GM12878 (cell line): ENCODE data around the gene MOGAT3. TPM values are rescaled to one million over a fixed set of nuclear protein-coding genes. Genes with fewer than 3 reads are reported as not detected.

Source experiments
- ATAC-seq: fragments of 200-7000 bp; cut with Tn5 transposase; 3 replicates; pipeline ENCODE4 v1.9.1; 2020; ENCODE audit warnings: mild to moderate bottlenecking, moderate library complexity
- BruUV-seq: library from RNA; stranded (reverse); fragments of 400-500 nt; replicated peaks from 2 replicates; lab custom pipeline; 2021; lab: Mats Ljungman, UMichigan
- CTCF ChIA-PET: fragments of 300-600 bp; sonication (Branson Sonifier 250); formaldehyde crosslinking; extraction: SDS; loops from one replicate; lab custom pipeline; 2021; ENCODE audit warnings: inconsistent platforms; lab: Yijun Ruan, JAX
- POLR2A ChIA-PET: fragments of 350-600 bp; formaldehyde crosslinking; extraction: SDS; loops from one replicate; lab custom pipeline; 2021; ENCODE audit warnings: inconsistent platforms; lab: Charles Lee
- RAD21 ChIA-PET: fragments of 300-600 bp; sonication (Branson Sonifier 250); formaldehyde crosslinking; loops from one replicate; lab custom pipeline; 2023; ENCODE audit warnings: antibody characterized with exemption; ENCODE audit not compliant: unreplicated experiment; lab: Charles Lee
- SMC1A ChIA-PET: fragments of 300-600 bp; sonication (Branson Sonifier 250); formaldehyde crosslinking; loops from one replicate; lab custom pipeline; 2023; ENCODE audit not compliant: unreplicated experiment, uncharacterized antibody; lab: Charles Lee
- DNase-seq: peaks from one replicate; pipeline ENCODE4 v3.0.0-alpha.2; 2011; ENCODE audit warnings: low read depth, low spot score
- FAIRE-seq: peaks from 3 replicates; lab custom pipeline; 2011; peaks lifted over from hg19 to GRCh38; lab: Jason Lieb, UNC
- H2AFZ ChIP-seq: 2 replicates; pipeline ENCODE4 v1.6.0; 2011; ENCODE audit warnings: low read depth, low read length, control low read depth; ENCODE audit not compliant: control insufficient read depth
- H3K27ac ChIP-seq: 2 replicates; pipeline ENCODE4 v1.5.1; 2011; ENCODE audit warnings: control low read depth; ENCODE audit not compliant: control insufficient read depth, insufficient read depth
- H3K27me3 ChIP-seq, 2 experiments: replicated peaks in 1 of 2; 2 replicates each; pipeline versions ENCODE4 v1.6.0 to v1.6.1; 2011; ENCODE audit warnings: low read length in 1 of 2; ENCODE audit not compliant: control insufficient read depth in 2 of 2, insufficient read depth in 2 of 2
- H3K36me3 ChIP-seq, 2 experiments: 2 replicates each; pipeline ENCODE4 v1.5.1; 2011; ENCODE audit warnings: low read length in 1 of 2; ENCODE audit not compliant: control insufficient read depth in 2 of 2, insufficient read depth in 2 of 2
- H3K4me1 ChIP-seq: 2 replicates; pipeline ENCODE4 v1.6.1; 2011; ENCODE audit warnings: mild to moderate bottlenecking, low read length, moderate library complexity, mixed read lengths; ENCODE audit not compliant: control insufficient read depth, insufficient read depth
- H3K4me2 ChIP-seq: 2 replicates; pipeline ENCODE4 v1.6.0; 2011; ENCODE audit warnings: control low read depth; ENCODE audit not compliant: control insufficient read depth, insufficient read depth
- H3K4me3 ChIP-seq: fragments of 200-600 bp; sonication (generic); 2 replicates; pipeline ENCODE4 v1.5.1; 2016
- H3K79me2 ChIP-seq: 2 replicates; pipeline ENCODE4 v1.6.0; 2011; ENCODE audit warnings: low read length; ENCODE audit not compliant: control insufficient read depth, insufficient read depth
- H3K9ac ChIP-seq: 2 replicates; pipeline ENCODE4 v1.8.0; 2011; ENCODE audit warnings: low read length, control low read depth, mixed read lengths; ENCODE audit not compliant: control insufficient read depth, insufficient read depth
- H3K9me3 ChIP-seq: replicated peaks from 3 replicates; pipeline ENCODE4 v1.5.1; 2011; ENCODE audit warnings: mild to moderate bottlenecking, low read length; ENCODE audit not compliant: control insufficient read depth, insufficient read depth
- H4K20me1 ChIP-seq: 2 replicates; pipeline ENCODE4 v1.6.0; 2011; ENCODE audit not compliant: control insufficient read depth, insufficient read depth
- EED ChIP-seq: sonication (generic); IDR thresholded peaks from 2 replicates; pipeline ENCODE4 v1.6.1; 2016; ENCODE audit warnings: antibody characterized with exemption, low read depth
- JUNB ChIP-seq: IDR thresholded peaks from 2 replicates; pipeline ENCODE4 v1.6.1; 2016; ENCODE audit warnings: antibody characterized with exemption, mild to moderate bottlenecking
- MXI1 ChIP-seq: fragments of 150-350 bp; IDR thresholded peaks from 2 replicates; pipeline ENCODE4 v1.6.1; 2011; ENCODE audit warnings: low read depth, mild to moderate bottlenecking, inconsistent platforms, low read length, improper control_type of control experiment
- MYB ChIP-seq: fragments of 150-350 bp; IDR thresholded peaks from 2 replicates; pipeline ENCODE4 v1.6.1; 2014; ENCODE audit warnings: mild to moderate bottlenecking, low read depth, low read length, borderline replicate concordance
- NR2F1 ChIP-seq: fragments of 450-650 bp; conservative IDR thresholded peaks from 2 replicates; pipeline ENCODE4 v1.6.1; 2017; ENCODE audit warnings: mild to moderate bottlenecking
- PAX5 ChIP-seq: IDR thresholded peaks from 2 replicates; pipeline ENCODE4 v1.6.1; 2011; ENCODE audit warnings: low read depth, low read length, borderline replicate concordance
- RAD51 ChIP-seq: fragments of 450-650 bp; IDR thresholded peaks from 2 replicates; pipeline ENCODE4 v1.6.1; 2016; ENCODE audit warnings: moderate library complexity, mild to moderate bottlenecking, inconsistent platforms
- RB1 ChIP-seq: fragments of 450-650 bp; formaldehyde crosslinking; IDR thresholded peaks from 2 replicates; pipeline ENCODE4 v1.6.1; 2017; ENCODE audit warnings: mild to moderate bottlenecking, borderline replicate concordance
- RELA ChIP-seq: fragments of 450-650 bp; IDR thresholded peaks from 2 replicates; pipeline ENCODE4 v1.8.0; 2014; ENCODE audit warnings: borderline replicate concordance; ENCODE audit not compliant: partially characterized antibody
- SIN3A ChIP-seq: IDR thresholded peaks from 2 replicates; pipeline ENCODE4 v1.6.1; 2012; ENCODE audit warnings: low read depth, low read length, improper control_type of control experiment
- SIX5 ChIP-seq: IDR thresholded peaks from 2 replicates; pipeline ENCODE4 v1.6.1; 2011; ENCODE audit warnings: mild to moderate bottlenecking, low read depth, low read length, moderate library complexity; ENCODE audit not compliant: severe bottlenecking
- SUZ12 ChIP-seq: fragments of 200-600 bp; sonication (generic); IDR thresholded peaks from one replicate; pipeline ENCODE4 v1.6.1; 2018; ENCODE audit warnings: antibody characterized with exemption, mild to moderate bottlenecking; ENCODE audit not compliant: unreplicated experiment
- TAF1 ChIP-seq: IDR thresholded peaks from 2 replicates; pipeline ENCODE4 v1.6.1; 2011; ENCODE audit warnings: mild to moderate bottlenecking, low read depth, low read length, borderline replicate concordance
- WGBS: methylation state at CpG from one replicate; pipeline ENCODE4 v1.1.6; 2016; ENCODE audit warnings: low lambda C conversion rate; ENCODE audit not compliant: insufficient replicate concordance, insufficient coverage; ENCODE audit errors: missing lambda C conversion rate; 5-methylcytosine and 5-hydroxymethylcytosine counted together
- in situ Hi-C: fragments of 300-500 bp; cut with MboI; formaldehyde crosslinking; loops from 9 replicates; pipeline ENCODE4 v1.14.3; 2018; ENCODE audit warnings: mixed read lengths
- intact Hi-C: fragments of 100-400 bp; cut with micrococcal nuclease; formaldehyde crosslinking; loops from one replicate; pipeline ENCODE4 v1.14.2; 2022; ENCODE audit not compliant: unreplicated experiment
- polyA plus RNA-seq, 11 experiments: library from polyadenylated mRNA; depleted of rRNA in 4 of 11; unstranded in 6 of 11; stranded (reverse) in 5 of 11; fragments of >200 nt; fragmentation: Nextera tagmentation in 4 of 11; fragmentation: Illumina TruSeq in 1 of 11; extraction: Ambion mirVana in 4 of 11; extraction: Trizol in 1 of 11; gene quantifications; 1 replicate in 1 of 11; 2 replicates in 10 of 11; pipeline versions ENCODE4 v1.2.1 to v1.2.3, GENCODE V29; 2011 to 2016; ENCODE audit warnings: inconsistent platforms in 2 of 11, missing spikeins in 2 of 11, low read depth in 1 of 11
- total RNA-seq, 4 experiments: library from RNA; depleted of rRNA in 3 of 4; stranded (reverse); fragments of >200 nt in 3 of 4; fragmentation: Illumina TruSeq in 1 of 4; extraction: Trizol in 1 of 4; gene quantifications; 2 replicates each; pipeline versions ENCODE4 v1.2.1 to v1.2.3, GENCODE V29; 2013 to 2021
- TF ChIP-seq, protein P1 (sequence below): fragments of 450-650 bp; IDR thresholded peaks from 2 replicates; pipeline ENCODE4 v1.6.1; 2017; ENCODE audit warnings: mild to moderate bottlenecking, moderate library complexity
- TF ChIP-seq, protein P2 (sequence below): fragments of 450-650 bp; conservative IDR thresholded peaks from 2 replicates; pipeline ENCODE4 v1.6.1; 2017; ENCODE audit warnings: mild to moderate bottlenecking, moderate library complexity
- TF ChIP-seq, protein P3 (sequence below): fragments of 450-650 bp; IDR thresholded peaks from 2 replicates; pipeline ENCODE4 v1.6.1; 2016; ENCODE audit warnings: mild to moderate bottlenecking

MOGAT3 gene
- total and polyA plus RNA-seq, 10 of the 15 experiments (the other 5 are each of a cell fraction or from before 2014, with no cell fraction given), result 0.11 TPM; not detected in 9

DNA sequence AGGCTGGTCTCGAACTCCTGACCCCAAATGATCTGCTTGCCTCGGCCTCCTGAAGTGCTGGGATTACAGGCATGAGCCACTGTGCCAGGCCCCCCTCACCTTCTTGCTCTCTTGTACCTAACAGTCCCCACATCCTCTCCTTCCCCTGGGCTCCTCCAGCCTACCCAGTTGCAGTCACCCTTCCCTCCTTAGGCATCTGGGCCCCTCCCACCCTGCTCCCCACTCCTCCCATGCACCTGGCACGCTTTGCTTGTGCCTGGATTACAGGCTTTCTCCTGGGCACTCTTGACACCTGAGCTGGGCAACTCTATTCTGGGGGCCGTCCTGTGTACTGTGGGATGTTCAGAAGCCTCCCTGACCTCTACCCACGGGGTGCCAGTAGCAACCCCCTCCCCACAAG is 33.8 kb upstream of the MOGAT3 start:
- no peak overlapping the region for H3K4me3 ChIP-seq
- H2AFZ ChIP-seq, result no peak overlapping the region
- in situ Hi-C loops, result no loop called here
- no peaks in the 10 kb centered on the region for H3K9me3 ChIP-seq
- no peak overlapping the region for H3K27ac ChIP-seq
- FAIRE-seq (no peak), ATAC-seq (no peak), DNase-seq (no peak)
- ChIA-PET SMC1A (interaction anchor here (1.6 kb wide), 1 partner anchor 48 kb away, joined by 3 read pairs; no protein-coding TSS in a partner anchor), RAD21 (no interaction called here), POLR2A (interaction anchor here (0.9 kb wide), 1 partner anchor 16 kb away, joined by 4 read pairs; the partner anchor contains the start of gene ZNHIT1), CTCF (interaction anchor here (0.9 to 2.5 kb wide), 5 partner anchors 9 to 50 kb away, joined by 3 to 16 read pairs (median 5); partner anchors contain the start of gene FIS1)
- no peaks in the 10 kb centered on the region for H4K20me1 ChIP-seq
- 79% methylated on average over 4 of the region's 5 CpGs for WGBS
- no peaks in the 10 kb centered on the region for H3K4me1 ChIP-seq
- no peak overlapping the region for H3K4me2 ChIP-seq
- intact Hi-C loops, result no loop called here
- no peaks in the 10 kb centered on the region for H3K27me3 ChIP-seq
- H3K79me2 ChIP-seq, result no peaks in the 10 kb centered on the region
- no peak overlapping the region for H3K9ac ChIP-seq
- H3K36me3 ChIP-seq, result peaks cover 0 to 9% of the 10 kb centered on the region in 2 experiments; a peak in 3 of 4 replicates
- no TSS peak for BruUV-seq
- TF ChIP-seq SIN3A (no peak), MXI1 (no peak), SIX5 (no peak), JUNB (no peak), RAD51 (no peak), TAF1 (no peak), EED (no peak), RB1 (no peak), PAX5 (no peak), MYB (no peak), SUZ12 (no peak), RELA (no peak), NR2F1 (no peak)
- TF ChIP-seq, protein P1, sequence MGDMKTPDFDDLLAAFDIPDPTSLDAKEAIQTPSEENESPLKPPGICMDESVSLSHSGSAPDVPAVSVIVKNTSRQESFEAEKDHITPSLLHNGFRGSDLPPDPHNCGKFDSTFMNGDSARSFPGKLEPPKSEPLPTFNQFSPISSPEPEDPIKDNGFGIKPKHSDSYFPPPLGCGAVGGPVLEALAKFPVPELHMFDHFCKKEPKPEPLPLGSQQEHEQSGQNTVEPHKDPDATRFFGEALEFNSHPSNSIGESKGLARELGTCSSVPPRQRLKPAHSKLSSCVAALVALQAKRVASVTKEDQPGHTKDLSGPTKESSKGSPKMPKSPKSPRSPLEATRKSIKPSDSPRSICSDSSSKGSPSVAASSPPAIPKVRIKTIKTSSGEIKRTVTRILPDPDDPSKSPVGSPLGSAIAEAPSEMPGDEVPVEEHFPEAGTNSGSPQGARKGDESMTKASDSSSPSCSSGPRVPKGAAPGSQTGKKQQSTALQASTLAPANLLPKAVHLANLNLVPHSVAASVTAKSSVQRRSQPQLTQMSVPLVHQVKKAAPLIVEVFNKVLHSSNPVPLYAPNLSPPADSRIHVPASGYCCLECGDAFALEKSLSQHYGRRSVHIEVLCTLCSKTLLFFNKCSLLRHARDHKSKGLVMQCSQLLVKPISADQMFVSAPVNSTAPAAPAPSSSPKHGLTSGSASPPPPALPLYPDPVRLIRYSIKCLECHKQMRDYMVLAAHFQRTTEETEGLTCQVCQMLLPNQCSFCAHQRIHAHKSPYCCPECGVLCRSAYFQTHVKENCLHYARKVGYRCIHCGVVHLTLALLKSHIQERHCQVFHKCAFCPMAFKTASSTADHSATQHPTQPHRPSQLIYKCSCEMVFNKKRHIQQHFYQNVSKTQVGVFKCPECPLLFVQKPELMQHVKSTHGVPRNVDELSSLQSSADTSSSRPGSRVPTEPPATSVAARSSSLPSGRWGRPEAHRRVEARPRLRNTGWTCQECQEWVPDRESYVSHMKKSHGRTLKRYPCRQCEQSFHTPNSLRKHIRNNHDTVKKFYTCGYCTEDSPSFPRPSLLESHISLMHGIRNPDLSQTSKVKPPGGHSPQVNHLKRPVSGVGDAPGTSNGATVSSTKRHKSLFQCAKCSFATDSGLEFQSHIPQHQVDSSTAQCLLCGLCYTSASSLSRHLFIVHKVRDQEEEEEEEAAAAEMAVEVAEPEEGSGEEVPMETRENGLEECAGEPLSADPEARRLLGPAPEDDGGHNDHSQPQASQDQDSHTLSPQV, result no peak
- TF ChIP-seq, protein P2, sequence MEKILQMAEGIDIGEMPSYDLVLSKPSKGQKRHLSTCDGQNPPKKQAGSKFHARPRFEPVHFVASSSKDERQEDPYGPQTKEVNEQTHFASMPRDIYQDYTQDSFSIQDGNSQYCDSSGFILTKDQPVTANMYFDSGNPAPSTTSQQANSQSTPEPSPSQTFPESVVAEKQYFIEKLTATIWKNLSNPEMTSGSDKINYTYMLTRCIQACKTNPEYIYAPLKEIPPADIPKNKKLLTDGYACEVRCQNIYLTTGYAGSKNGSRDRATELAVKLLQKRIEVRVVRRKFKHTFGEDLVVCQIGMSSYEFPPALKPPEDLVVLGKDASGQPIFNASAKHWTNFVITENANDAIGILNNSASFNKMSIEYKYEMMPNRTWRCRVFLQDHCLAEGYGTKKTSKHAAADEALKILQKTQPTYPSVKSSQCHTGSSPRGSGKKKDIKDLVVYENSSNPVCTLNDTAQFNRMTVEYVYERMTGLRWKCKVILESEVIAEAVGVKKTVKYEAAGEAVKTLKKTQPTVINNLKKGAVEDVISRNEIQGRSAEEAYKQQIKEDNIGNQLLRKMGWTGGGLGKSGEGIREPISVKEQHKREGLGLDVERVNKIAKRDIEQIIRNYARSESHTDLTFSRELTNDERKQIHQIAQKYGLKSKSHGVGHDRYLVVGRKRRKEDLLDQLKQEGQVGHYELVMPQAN, result no peak
- TF ChIP-seq, protein P3, sequence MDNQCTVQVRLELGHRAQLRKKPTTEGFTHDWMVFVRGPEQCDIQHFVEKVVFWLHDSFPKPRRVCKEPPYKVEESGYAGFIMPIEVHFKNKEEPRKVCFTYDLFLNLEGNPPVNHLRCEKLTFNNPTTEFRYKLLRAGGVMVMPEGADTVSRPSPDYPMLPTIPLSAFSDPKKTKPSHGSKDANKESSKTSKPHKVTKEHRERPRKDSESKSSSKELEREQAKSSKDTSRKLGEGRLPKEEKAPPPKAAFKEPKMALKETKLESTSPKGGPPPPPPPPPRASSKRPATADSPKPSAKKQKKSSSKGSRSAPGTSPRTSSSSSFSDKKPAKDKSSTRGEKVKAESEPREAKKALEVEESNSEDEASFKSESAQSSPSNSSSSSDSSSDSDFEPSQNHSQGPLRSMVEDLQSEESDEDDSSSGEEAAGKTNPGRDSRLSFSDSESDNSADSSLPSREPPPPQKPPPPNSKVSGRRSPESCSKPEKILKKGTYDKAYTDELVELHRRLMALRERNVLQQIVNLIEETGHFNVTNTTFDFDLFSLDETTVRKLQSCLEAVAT, result no peak
